ENCODE results near the gene PPARG. TPM values are rescaled to one million over a fixed set of nuclear protein-coding genes. Genes with fewer than 3 reads are reported as not detected.

PPARG gene
- total RNA-seq (10 to 100 TPM in 1 of 2 donors, 1 to 10 TPM in 1; 8.3 to 41.4 TPM), polyA plus RNA-seq (10 to 100 TPM; 21.4 to 31.1 TPM)
- long read RNA-seq, donor 1, partial matches to known transcripts: 0 of 1 reads
- long read RNA-seq, donor 1, other reads (novel, unspliced or antisense): 0 of 1 reads
- long read RNA-seq, donor 2: 0 reads
- long read RNA-seq, donor 3, partial matches to known transcripts: 0 of 1 reads
- long read RNA-seq, donor 3, other reads (novel, unspliced or antisense): 0 of 1 reads
- long read RNA-seq, donor 4: 0 reads
- long read RNA-seq, donor 5: 0 reads

DNA sequence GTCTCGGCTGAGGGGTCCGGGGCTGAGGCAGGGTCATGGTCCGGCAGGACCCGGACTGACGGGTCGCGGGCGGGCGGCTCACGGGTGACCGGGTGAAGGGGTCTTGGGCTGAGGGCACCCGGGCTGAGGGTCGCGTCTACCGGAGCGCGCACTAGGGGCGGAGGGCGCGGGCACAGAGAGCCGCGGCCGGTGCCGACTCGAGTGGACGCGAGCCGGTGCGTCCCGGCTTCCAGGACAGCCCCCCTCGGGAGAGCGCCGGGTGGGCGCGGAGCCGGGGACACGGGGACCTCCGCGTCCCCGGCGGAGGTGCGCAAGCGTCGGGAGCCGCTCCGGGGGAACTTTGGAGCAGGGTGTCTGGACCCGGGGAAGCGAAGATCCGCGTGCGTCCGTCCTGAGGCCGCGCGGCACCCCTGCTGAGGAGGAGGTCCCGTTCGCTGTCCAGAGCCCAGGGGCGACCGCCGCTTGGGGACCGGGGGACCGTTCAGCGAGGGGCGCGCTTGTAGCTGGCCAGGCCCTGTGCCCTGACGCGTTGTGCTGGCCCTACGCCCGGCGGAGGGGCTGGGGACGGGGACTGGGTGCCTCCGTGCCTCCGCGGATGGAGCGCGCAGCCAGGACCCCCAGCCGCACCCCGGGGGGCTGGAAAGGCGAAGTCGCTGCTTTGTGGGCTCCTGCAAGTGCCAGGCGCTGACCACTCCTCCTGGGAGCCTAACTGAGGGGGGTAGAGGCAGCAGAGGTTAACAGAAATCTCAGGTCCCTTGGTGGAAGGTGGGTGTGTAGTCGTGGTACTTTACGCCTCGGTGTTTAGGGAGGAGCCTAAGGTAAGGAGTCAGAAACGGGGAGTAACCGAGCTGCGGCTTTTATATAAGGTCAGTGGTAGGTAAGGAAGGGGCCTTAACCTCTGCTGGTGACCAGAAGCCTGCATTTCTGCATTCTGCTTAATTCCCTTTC, at the start of gene PPARG:
Gene PPARG, plus strand, starts transcription at position 889 of the 948 bp plus-strand sequence. CDS start 90,642 bp downstream, outside the sequence.
- 1 to 2% methylated on average over 57 to 87 of the region's 87 CpGs for WGBS, 2 donors
- ATAC-seq (ENCODE audit: insufficient read depth, low FRiP score) (peak; percentile 63), DNase-seq (peak; percentile 26 to 48 (median 44))
- H3K4me1 ChIP-seq (ENCODE audit: control insufficient read depth in 5 of 5, insufficient read depth in 5 of 5, low read length in 5 of 5): peaks cover 0 to 8% (median 0%) of the 10 kb centered on the region in 5 donors
- H3K4me3 ChIP-seq: peak within 1 kb of the TSS; percentile 67
- H3K9ac ChIP-seq (ENCODE audit: insufficient read depth in 1 of 2, low read length in 2 of 2): no peak within 1 kb of the TSS
- peaks cover 0 to 5% (median 0%) of the 10 kb centered on the region in 4 donors for H3K9me3 ChIP-seq (ENCODE audit: control insufficient read depth in 4 of 4, insufficient read depth in 3 of 4, low read length in 3 of 4)
- H3K27me3 ChIP-seq (ENCODE audit: control insufficient read depth in 3 of 3, insufficient read depth in 3 of 3, low read length in 2 of 3): peaks cover 0 to 46% (median 33%) of the 10 kb centered on the region in 3 donors
- H3K36me3 ChIP-seq (ENCODE audit: control insufficient read depth in 4 of 4, insufficient read depth in 4 of 4, low read length in 4 of 4): no peaks in the 10 kb centered on the region
- TF ChIP-seq, protein P1, sequence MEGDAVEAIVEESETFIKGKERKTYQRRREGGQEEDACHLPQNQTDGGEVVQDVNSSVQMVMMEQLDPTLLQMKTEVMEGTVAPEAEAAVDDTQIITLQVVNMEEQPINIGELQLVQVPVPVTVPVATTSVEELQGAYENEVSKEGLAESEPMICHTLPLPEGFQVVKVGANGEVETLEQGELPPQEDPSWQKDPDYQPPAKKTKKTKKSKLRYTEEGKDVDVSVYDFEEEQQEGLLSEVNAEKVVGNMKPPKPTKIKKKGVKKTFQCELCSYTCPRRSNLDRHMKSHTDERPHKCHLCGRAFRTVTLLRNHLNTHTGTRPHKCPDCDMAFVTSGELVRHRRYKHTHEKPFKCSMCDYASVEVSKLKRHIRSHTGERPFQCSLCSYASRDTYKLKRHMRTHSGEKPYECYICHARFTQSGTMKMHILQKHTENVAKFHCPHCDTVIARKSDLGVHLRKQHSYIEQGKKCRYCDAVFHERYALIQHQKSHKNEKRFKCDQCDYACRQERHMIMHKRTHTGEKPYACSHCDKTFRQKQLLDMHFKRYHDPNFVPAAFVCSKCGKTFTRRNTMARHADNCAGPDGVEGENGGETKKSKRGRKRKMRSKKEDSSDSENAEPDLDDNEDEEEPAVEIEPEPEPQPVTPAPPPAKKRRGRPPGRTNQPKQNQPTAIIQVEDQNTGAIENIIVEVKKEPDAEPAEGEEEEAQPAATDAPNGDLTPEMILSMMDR (IDR thresholded peaks at IDR 0.05; ENCODE audit: control extremely low read depth, extremely low read depth): no peak
- peak within 1 kb of the TSS; percentile 72 to 79 for H3K27ac ChIP-seq (ENCODE audit: low read depth in 1 of 2, low read length in 1 of 2)

DNA sequence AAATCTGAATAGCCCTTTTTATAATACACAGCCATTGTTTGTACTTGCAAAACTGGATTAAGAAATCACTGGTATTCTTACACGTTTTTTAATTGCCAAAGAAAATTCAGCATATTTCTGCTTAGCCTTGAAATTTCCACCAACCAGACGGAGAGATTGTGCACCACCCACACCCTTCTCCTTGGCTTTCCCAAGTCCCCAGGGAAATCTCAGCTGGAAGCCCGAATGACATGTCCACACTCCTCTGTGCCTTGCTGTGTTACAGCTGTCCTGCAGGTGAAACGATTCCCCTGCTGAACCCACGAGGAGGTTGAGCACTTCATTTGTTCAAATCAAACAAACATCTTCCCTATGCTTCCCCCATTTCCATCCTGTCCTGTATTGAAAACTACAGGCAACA, 49.6 kb upstream of the PPARG start:
- Histone ChIP-seq H3K9ac (ENCODE audit: insufficient read depth in 1 of 2, low read length in 2 of 2) (no peak overlapping the region), H3K9me3 (ENCODE audit: control insufficient read depth in 4 of 4, insufficient read depth in 3 of 4, low read length in 3 of 4) (peaks cover 0 to 2% (median under 1%) of the 10 kb centered on the region in 4 donors), H3K27ac (ENCODE audit: low read depth in 1 of 2, low read length in 1 of 2) (no peak overlapping the region), H3K36me3 (ENCODE audit: control insufficient read depth in 4 of 4, insufficient read depth in 4 of 4, low read length in 4 of 4) (no peaks in the 10 kb centered on the region), H3K27me3 (ENCODE audit: control insufficient read depth in 3 of 3, insufficient read depth in 3 of 3, low read length in 2 of 3) (no peaks in the 10 kb centered on the region), H3K4me3 (no peak overlapping the region), H3K4me1 (ENCODE audit: control insufficient read depth in 5 of 5, insufficient read depth in 5 of 5, low read length in 5 of 5) (no peaks in the 10 kb centered on the region)
- TF ChIP-seq, protein P1 (IDR thresholded peaks at IDR 0.05; ENCODE audit: control extremely low read depth, extremely low read depth): no peak
- DNase-seq (no peak), ATAC-seq (ENCODE audit: insufficient read depth, low FRiP score) (no peak)
- 58 to 69% methylated on average over 5 of the region's 5 CpGs for WGBS, 2 donors

DNA sequence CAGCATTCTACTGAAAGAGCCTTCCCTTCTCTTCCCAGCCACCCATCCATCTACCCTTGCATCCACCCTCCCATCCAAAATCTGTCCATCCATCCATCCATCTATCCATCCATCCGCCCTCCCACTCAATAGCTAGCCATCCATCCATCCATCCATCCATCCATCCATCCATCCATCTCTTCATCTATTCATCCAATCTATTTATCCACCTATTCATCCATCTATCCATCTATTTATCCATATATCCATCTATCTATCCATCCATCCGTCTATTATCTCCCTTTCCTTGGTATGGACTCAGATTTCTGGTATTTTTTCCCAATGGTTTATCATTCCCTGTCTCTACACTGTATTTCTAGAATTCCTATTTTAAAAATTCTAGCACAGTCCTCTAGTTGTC, 46.1 kb upstream of the PPARG start:
- DNase-seq: no peak
- WGBS, 2 donors: 94% methylated on average over 2 of the region's 2 CpGs
- TF ChIP-seq, protein P1 (IDR thresholded peaks at IDR 0.05; ENCODE audit: control extremely low read depth, extremely low read depth): no peak

More for the DNA sequence above, 46.1 kb upstream of the PPARG start:
- H3K27me3 ChIP-seq (ENCODE audit: control insufficient read depth in 3 of 3, insufficient read depth in 3 of 3, low read length in 2 of 3): no peaks in the 10 kb centered on the region
- no peak overlapping the region for H3K9ac ChIP-seq (ENCODE audit: insufficient read depth in 1 of 2, low read length in 2 of 2)
- peaks cover 0 to 2% (median 0%) of the 10 kb centered on the region in 4 donors for H3K9me3 ChIP-seq (ENCODE audit: control insufficient read depth in 4 of 4, insufficient read depth in 3 of 4, low read length in 3 of 4)
- no peak overlapping the region for H3K4me3 ChIP-seq
- H3K27ac ChIP-seq (ENCODE audit: low read depth in 1 of 2, low read length in 1 of 2): no peak overlapping the region
- no peaks in the 10 kb centered on the region for H3K36me3 ChIP-seq (ENCODE audit: control insufficient read depth in 4 of 4, insufficient read depth in 4 of 4, low read length in 4 of 4)
- H3K4me1 ChIP-seq (ENCODE audit: control insufficient read depth in 5 of 5, insufficient read depth in 5 of 5, low read length in 5 of 5): no peaks in the 10 kb centered on the region
- no peak for ATAC-seq (ENCODE audit: insufficient read depth, low FRiP score)

All from lung (tissue), 16 donors.